GM12878 (cell line): Measurements from ENCODE around the gene DCAF4. TPM values are rescaled to one million over a fixed set of nuclear protein-coding genes. Genes with fewer than 3 reads are reported as not detected.

Experiments
- ATAC-seq: fragments of 200-7000 bp; cut with Tn5 transposase; 3 replicates; pipeline ENCODE4 v1.9.1; 2020; ENCODE audit warnings: mild to moderate bottlenecking, moderate library complexity
- BruUV-seq: library from RNA; stranded (reverse); fragments of 400-500 nt; replicated peaks from 2 replicates; lab custom pipeline; 2021; lab: Mats Ljungman, UMichigan
- CTCF ChIA-PET: fragments of 300-600 bp; sonication (Branson Sonifier 250); formaldehyde crosslinking; extraction: SDS; loops from one replicate; lab custom pipeline; 2021; ENCODE audit warnings: inconsistent platforms; lab: Yijun Ruan, JAX
- POLR2A ChIA-PET: fragments of 350-600 bp; formaldehyde crosslinking; extraction: SDS; loops from one replicate; lab custom pipeline; 2021; ENCODE audit warnings: inconsistent platforms; lab: Charles Lee
- RAD21 ChIA-PET: fragments of 300-600 bp; sonication (Branson Sonifier 250); formaldehyde crosslinking; loops from one replicate; lab custom pipeline; 2023; ENCODE audit warnings: antibody characterized with exemption; ENCODE audit not compliant: unreplicated experiment; lab: Charles Lee
- SMC1A ChIA-PET: fragments of 300-600 bp; sonication (Branson Sonifier 250); formaldehyde crosslinking; loops from one replicate; lab custom pipeline; 2023; ENCODE audit not compliant: unreplicated experiment, uncharacterized antibody; lab: Charles Lee
- DNase-seq: peaks from one replicate; pipeline ENCODE4 v3.0.0-alpha.2; 2011; ENCODE audit warnings: low read depth, low spot score
- FAIRE-seq: peaks from 3 replicates; lab custom pipeline; 2011; peaks lifted over from hg19 to GRCh38; lab: Jason Lieb, UNC
- H2AFZ ChIP-seq: 2 replicates; pipeline ENCODE4 v1.6.0; 2011; ENCODE audit warnings: low read depth, low read length, control low read depth; ENCODE audit not compliant: control insufficient read depth
- H3K27ac ChIP-seq: 2 replicates; pipeline ENCODE4 v1.5.1; 2011; ENCODE audit warnings: control low read depth; ENCODE audit not compliant: control insufficient read depth, insufficient read depth
- H3K27me3 ChIP-seq, 2 experiments: replicated peaks in 1 of 2; 2 replicates each; pipeline versions ENCODE4 v1.6.0 to v1.6.1; 2011; ENCODE audit warnings: low read length in 1 of 2; ENCODE audit not compliant: control insufficient read depth in 2 of 2, insufficient read depth in 2 of 2
- H3K36me3 ChIP-seq, 2 experiments: 2 replicates each; pipeline ENCODE4 v1.5.1; 2011; ENCODE audit warnings: low read length in 1 of 2; ENCODE audit not compliant: control insufficient read depth in 2 of 2, insufficient read depth in 2 of 2
- H3K4me1 ChIP-seq: 2 replicates; pipeline ENCODE4 v1.6.1; 2011; ENCODE audit warnings: mild to moderate bottlenecking, low read length, moderate library complexity, mixed read lengths; ENCODE audit not compliant: control insufficient read depth, insufficient read depth
- H3K4me2 ChIP-seq: 2 replicates; pipeline ENCODE4 v1.6.0; 2011; ENCODE audit warnings: control low read depth; ENCODE audit not compliant: control insufficient read depth, insufficient read depth
- H3K4me3 ChIP-seq: fragments of 200-600 bp; sonication (generic); 2 replicates; pipeline ENCODE4 v1.5.1; 2016
- H3K79me2 ChIP-seq: 2 replicates; pipeline ENCODE4 v1.6.0; 2011; ENCODE audit warnings: low read length; ENCODE audit not compliant: control insufficient read depth, insufficient read depth
- H3K9ac ChIP-seq: 2 replicates; pipeline ENCODE4 v1.8.0; 2011; ENCODE audit warnings: low read length, control low read depth, mixed read lengths; ENCODE audit not compliant: control insufficient read depth, insufficient read depth
- H3K9me3 ChIP-seq: replicated peaks from 3 replicates; pipeline ENCODE4 v1.5.1; 2011; ENCODE audit warnings: mild to moderate bottlenecking, low read length; ENCODE audit not compliant: control insufficient read depth, insufficient read depth
- H4K20me1 ChIP-seq: 2 replicates; pipeline ENCODE4 v1.6.0; 2011; ENCODE audit not compliant: control insufficient read depth, insufficient read depth
- CHD2 ChIP-seq: IDR thresholded peaks from 2 replicates; pipeline ENCODE4 v1.6.1; 2011; ENCODE audit warnings: low read depth, low read length, improper control_type of control experiment, borderline replicate concordance
- ELK1 ChIP-seq: IDR thresholded peaks from 2 replicates; pipeline ENCODE4 v1.6.1; 2012; ENCODE audit warnings: low read depth, low read length, improper control_type of control experiment
- HCFC1 ChIP-seq: fragments of 150-350 bp; IDR thresholded peaks from 2 replicates; pipeline ENCODE4 v1.6.1; 2014; ENCODE audit warnings: low read length
- HDGF ChIP-seq: fragments of 450-650 bp; IDR thresholded peaks from 2 replicates; pipeline ENCODE4 v1.6.1; 2016; ENCODE audit warnings: antibody characterized with exemption
- JUND ChIP-seq: IDR thresholded peaks from 2 replicates; pipeline ENCODE4 v1.6.1; 2012; ENCODE audit warnings: low read depth, mild to moderate bottlenecking, low read length, improper control_type of control experiment, moderate library complexity
- RAD21 ChIP-seq: IDR thresholded peaks from 2 replicates; pipeline ENCODE4 v1.6.1; 2011; ENCODE audit warnings: mild to moderate bottlenecking, low read depth, low read length, moderate library complexity; ENCODE audit not compliant: insufficient read depth
- RCOR1 ChIP-seq: conservative IDR thresholded peaks from 2 replicates; pipeline ENCODE4 v1.6.1; 2012; ENCODE audit warnings: low read depth, low read length, improper control_type of control experiment
- REST ChIP-seq: IDR thresholded peaks from 2 replicates; pipeline ENCODE4 v1.6.1; 2012; ENCODE audit warnings: mild to moderate bottlenecking, low read depth, low read length
- TCF7 ChIP-seq: IDR thresholded peaks from 2 replicates; pipeline ENCODE4 v1.6.1; 2014; ENCODE audit warnings: antibody characterized with exemption, borderline replicate concordance
- WGBS: methylation state at CpG from one replicate; pipeline ENCODE4 v1.1.6; 2016; ENCODE audit warnings: low lambda C conversion rate; ENCODE audit not compliant: insufficient replicate concordance, insufficient coverage; ENCODE audit errors: missing lambda C conversion rate; 5-methylcytosine and 5-hydroxymethylcytosine counted together
- in situ Hi-C: fragments of 300-500 bp; cut with MboI; formaldehyde crosslinking; loops from 9 replicates; pipeline ENCODE4 v1.14.3; 2018; ENCODE audit warnings: mixed read lengths
- intact Hi-C: fragments of 100-400 bp; cut with micrococcal nuclease; formaldehyde crosslinking; loops from one replicate; pipeline ENCODE4 v1.14.2; 2022; ENCODE audit not compliant: unreplicated experiment
- polyA plus RNA-seq, 11 experiments: library from polyadenylated mRNA; depleted of rRNA in 4 of 11; unstranded in 6 of 11; stranded (reverse) in 5 of 11; fragments of >200 nt; fragmentation: Nextera tagmentation in 4 of 11; fragmentation: Illumina TruSeq in 1 of 11; extraction: Ambion mirVana in 4 of 11; extraction: Trizol in 1 of 11; gene quantifications; 1 replicate in 1 of 11; 2 replicates in 10 of 11; pipeline versions ENCODE4 v1.2.1 to v1.2.3, GENCODE V29; 2011 to 2016; ENCODE audit warnings: inconsistent platforms in 2 of 11, missing spikeins in 2 of 11, low read depth in 1 of 11
- total RNA-seq, 4 experiments: library from RNA; depleted of rRNA in 3 of 4; stranded (reverse); fragments of >200 nt in 3 of 4; fragmentation: Illumina TruSeq in 1 of 4; extraction: Trizol in 1 of 4; gene quantifications; 2 replicates each; pipeline versions ENCODE4 v1.2.1 to v1.2.3, GENCODE V29; 2013 to 2021
- TF ChIP-seq, protein P1 (sequence below): IDR thresholded peaks from 2 replicates; pipeline ENCODE4 v1.6.1; 2012; ENCODE audit warnings: low read length, inconsistent platforms

Gene DCAF4
- total and polyA plus RNA-seq, 10 of the 15 experiments (the other 5 are each of a cell fraction or from before 2014, with no cell fraction given), result 2.6 to 51.1 (median 21.0) TPM

- TF ChIP-seq, protein P1, sequence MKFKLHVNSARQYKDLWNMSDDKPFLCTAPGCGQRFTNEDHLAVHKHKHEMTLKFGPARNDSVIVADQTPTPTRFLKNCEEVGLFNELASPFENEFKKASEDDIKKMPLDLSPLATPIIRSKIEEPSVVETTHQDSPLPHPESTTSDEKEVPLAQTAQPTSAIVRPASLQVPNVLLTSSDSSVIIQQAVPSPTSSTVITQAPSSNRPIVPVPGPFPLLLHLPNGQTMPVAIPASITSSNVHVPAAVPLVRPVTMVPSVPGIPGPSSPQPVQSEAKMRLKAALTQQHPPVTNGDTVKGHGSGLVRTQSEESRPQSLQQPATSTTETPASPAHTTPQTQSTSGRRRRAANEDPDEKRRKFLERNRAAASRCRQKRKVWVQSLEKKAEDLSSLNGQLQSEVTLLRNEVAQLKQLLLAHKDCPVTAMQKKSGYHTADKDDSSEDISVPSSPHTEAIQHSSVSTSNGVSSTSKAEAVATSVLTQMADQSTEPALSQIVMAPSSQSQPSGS, result no peak
- TF ChIP-seq TCF7, result no peak
- TF ChIP-seq RAD21, result no peak
Measured at GRCh38 chr14:72909163-72909562, 17.1 kb upstream of the DCAF4 start (continued).

GRCh38 chr14:72913809-72914208, 12.5 kb upstream of the DCAF4 start:
- ChIA-PET RAD21 (interaction anchor here (0.7 kb wide), 1 partner anchor 9 kb away, joined by 3 read pairs; no protein-coding TSS in a partner anchor), POLR2A (no interaction called here)
- no peak overlapping the region for H3K27ac ChIP-seq
- H3K79me2 ChIP-seq, result no peaks in the 10 kb centered on the region
- intact Hi-C loops, result no loop called here
- BruUV-seq, result no TSS peak
- no peak overlapping the region for H3K4me3 ChIP-seq
- no peaks in the 10 kb centered on the region for H3K4me1 ChIP-seq
- ATAC-seq, result no peak
- H4K20me1 ChIP-seq, result no peaks in the 10 kb centered on the region
- 0% methylated on average over 2 of the region's 2 CpGs for WGBS
- no peak for DNase-seq
- H3K27me3 ChIP-seq, result no peaks in the 10 kb centered on the region
- H3K9ac ChIP-seq, result no peak overlapping the region
- no peaks in the 10 kb centered on the region for H3K9me3 ChIP-seq
- no peak for TF ChIP-seq RCOR1
- no peak for TF ChIP-seq HCFC1
- TF ChIP-seq REST, result no peak
- no peak for TF ChIP-seq ELK1
- no peak for TF ChIP-seq CHD2
- TF ChIP-seq JUND, result no peak
- TF ChIP-seq HDGF, result no peak
- TF ChIP-seq, all 136 proteins: peak for 0
- no peak overlapping the region for H2AFZ ChIP-seq
- H3K36me3 ChIP-seq, result no peaks in the 10 kb centered on the region
- no peak overlapping the region for H3K4me2 ChIP-seq
- ChIA-PET CTCF (no interaction called here), SMC1A (no interaction called here)
- in situ Hi-C loops, result no loop called here
- FAIRE-seq, result no peak
